C1 segment of cervical spinal cord (tissue), 14 donors: ENCODE measurements around the gene ZMIZ1.

ENCODE experiments used
- DNase-seq, 14 donors: peaks; one replicate each; lab custom pipeline; 2025; lab: John Stamatoyannopoulos, UW

Gene ZMIZ1

GRCh38 chr10:79098596-79099015 is 29.8 kb downstream of the ZMIZ1 start:
- no peak for DNase-seq

GRCh38 chr10:79099898-79100448 is 31.2 kb downstream of the ZMIZ1 start:
- DNase-seq = no peak

DNA sequence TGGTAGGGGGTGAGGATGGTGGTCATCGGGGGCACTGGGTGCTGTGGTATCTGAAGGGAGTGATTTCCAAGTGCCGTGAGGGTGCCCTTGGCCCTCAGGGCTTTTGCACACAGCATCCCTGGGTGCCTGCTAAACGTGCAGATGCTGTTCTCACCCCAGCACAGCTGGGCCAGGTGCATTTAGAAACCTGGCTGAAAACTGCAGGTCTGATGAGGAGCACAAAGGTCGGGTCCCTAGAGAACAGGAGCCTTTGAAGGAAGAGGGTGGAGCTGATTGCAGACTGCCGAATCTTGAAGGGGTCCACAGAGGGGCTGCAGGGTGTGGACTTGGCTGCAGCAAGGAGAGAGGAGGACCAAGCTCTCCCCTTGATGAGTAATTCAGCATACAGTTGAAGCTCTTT is 32.0 kb downstream of the ZMIZ1 start:
- no peak for DNase-seq

GRCh38 chr10:79101560-79102497 is 33.1 kb downstream of the ZMIZ1 start:
- DNase-seq = peak in 1 of 14 donors; percentile 82

GRCh38 chr10:79102498-79102874 is 33.7 kb downstream of the ZMIZ1 start:
- DNase-seq = peak in 1 of 14 donors; percentile 75

- no peak for DNase-seq
These were observed 34.4 kb downstream of the ZMIZ1 start for GRCh38 chr10:79103129-79103528.

- DNase-seq = no peak
These were observed 34.8 kb downstream of the ZMIZ1 start for GRCh38 chr10:79103585-79103984.

GRCh38 chr10:79105150-79105739 is 36.5 kb downstream of the ZMIZ1 start:
- no peak for DNase-seq

DNA sequence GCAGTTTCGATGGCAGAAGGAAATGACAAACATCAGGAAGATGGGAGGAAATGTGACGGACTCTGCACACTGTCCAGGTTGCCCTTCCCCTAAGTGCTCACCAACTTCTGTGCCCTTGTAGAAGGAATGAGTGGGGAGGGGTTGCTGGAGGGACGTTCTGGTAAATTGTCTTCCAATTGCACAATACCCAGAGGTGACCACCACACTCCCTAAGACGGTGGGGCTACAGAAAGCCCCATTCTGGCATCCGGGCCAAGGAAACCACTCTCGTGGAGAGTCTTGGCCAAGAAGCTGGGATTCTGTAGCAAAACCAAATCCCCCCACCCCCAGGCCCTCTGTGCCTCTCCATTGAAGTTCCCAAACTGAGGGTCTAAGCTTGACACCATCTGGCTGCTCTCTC is 37.1 kb downstream of the ZMIZ1 start:
- no peak for DNase-seq

- DNase-seq = peak in 1 of 14 donors; percentile 42
These were observed 37.7 kb downstream of the ZMIZ1 start for GRCh38 chr10:79106256-79107050.

GRCh38 chr10:79107736-79108264 is 39.0 kb downstream of the ZMIZ1 start:
- no peak for DNase-seq

DNA sequence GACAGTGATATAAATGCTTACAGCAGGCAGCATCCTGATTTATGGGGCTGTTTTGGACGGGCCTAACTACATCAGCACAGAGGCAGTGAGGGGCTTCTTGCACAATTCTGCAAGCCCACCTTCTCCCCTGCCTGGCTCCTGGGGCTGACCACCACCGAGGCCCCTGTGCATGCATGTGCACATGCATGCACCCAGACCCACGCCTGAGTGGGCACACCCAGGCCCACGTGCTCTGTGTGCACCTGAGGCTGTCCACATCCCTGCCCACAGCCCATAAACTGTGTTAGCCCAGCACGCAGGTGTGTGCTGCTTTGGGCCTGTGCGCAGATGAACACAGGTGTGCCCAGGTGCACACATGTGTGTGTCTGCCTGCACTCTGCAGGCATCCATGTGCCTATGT is 40.0 kb downstream of the ZMIZ1 start:
- DNase-seq = no peak

DNA sequence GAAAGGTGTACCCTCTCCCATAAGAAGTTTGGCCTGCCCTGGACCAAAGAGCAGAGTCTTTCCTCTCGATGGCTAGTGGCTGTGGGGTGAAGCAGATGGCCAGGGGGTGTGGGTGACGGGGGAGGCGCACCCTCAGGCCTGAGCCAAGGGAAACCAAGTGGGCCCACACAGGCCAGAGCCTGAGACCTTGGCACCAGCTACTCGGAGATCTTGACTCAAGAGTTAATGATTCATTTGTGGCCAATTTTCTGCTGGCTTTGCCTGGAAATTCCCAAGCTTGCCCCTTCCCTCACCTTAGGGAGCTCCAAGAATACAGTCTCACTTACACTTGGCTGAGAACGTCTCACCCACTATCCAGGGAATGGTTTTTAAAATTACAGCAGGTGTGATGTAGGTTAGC is 42.7 kb downstream of the ZMIZ1 start:
- no peak for DNase-seq

GRCh38 chr10:79111846-79112614 is 43.3 kb downstream of the ZMIZ1 start:
- DNase-seq = peak in 1 of 14 donors; percentile 48

- peak in 4 of 14 donors; percentile 33 to 87 (median 52) for DNase-seq
These were observed 44.2 kb downstream of the ZMIZ1 start for GRCh38 chr10:79112881-79113431.

DNA sequence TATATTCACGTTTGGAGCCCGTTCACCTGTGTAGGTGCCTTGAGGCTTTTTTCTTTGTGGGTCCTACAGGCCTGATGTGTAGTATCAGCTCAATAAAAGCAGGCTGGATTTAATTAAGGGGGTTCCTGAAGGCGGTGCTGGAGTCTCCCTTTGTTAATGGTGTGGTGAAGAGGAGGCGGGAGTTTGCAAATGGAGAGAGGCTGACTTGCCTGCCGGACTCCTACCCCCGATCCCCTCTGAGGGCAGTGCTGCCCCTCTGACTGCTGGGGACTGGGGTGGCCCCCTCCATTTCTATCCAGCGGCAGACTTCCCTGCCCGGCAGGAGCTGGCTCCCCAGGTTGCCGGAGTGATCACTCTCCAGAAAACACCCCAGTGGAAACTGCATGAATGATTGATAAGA is 45.1 kb downstream of the ZMIZ1 start:
- DNase-seq = no peak

DNA sequence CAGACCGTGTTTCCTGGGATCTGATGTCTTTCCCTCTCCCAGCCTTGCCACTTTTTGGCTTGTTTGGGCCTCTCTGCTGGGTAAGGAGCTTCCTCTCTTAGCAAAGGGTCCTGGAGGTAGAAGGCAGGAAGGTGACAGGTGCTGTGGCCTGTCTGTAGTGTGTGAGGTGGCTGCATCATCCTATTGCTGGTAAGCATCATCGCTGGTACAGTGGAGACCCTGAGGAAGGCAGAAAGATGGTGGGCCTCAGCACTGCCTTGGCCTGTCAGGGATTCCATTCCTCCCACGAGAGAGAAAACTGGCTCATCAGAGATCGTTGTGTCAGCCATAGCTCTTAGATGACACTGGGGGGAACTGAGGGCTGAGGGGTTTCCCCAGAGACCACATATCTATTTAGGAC is 46.5 kb downstream of the ZMIZ1 start:
- DNase-seq = no peak

- DNase-seq = no peak
These were observed 47.6 kb downstream of the ZMIZ1 start for GRCh38 chr10:79116368-79116767.

DNA sequence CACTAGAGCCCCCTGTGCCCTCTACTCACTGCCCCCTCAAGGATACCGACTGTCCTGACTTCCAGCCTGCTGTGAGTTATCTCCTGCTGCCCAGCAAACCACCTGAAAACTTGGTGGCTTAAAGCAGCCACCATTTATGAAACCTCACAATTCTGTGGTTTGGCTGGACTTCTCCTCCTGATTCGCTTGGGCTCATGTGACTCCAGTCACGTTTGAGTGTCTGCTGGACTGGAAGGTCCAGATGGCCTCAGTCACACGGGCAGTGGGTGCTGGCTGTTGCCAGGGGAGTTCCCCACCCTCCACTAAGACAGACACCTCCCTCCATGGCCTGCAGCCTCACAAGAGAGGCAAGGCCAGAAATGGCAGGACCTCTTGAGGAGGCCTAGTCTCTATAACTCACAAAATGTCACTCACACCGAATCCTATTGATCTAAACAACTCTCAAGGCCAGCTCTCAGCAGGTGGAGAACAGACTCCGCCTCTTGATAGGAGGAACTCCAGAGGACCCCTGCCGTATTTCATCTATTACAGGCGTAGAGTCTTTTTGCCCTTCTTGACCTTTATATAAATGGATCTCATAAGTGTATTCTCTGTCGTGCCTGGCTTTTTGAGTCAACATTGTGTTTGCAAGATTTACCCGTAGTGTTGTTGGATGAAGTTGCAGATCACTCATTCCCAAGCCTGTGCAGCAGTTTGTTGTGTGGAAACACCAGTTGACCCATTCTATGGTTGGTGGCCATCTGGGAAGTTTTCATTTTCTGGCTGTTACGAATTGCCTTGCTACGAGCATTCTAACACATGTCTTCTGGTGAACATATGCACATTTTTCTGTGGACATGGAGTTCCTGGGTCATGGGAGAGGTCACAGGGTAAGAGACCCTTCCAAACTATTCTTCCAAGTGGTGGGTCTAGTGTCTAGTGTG is 48.3 kb downstream of the ZMIZ1 start:
- DNase-seq = no peak
